ENCODE results near the gene SARDH. TPM values are rescaled to one million over a fixed set of nuclear protein-coding genes. Genes with fewer than 3 reads are reported as not detected.

SARDH gene
- total RNA-seq, 1 experiment from 2014 or later, result 5.3 TPM

- H4K20me1 ChIP-seq (ENCODE audit: control insufficient read depth, insufficient read depth, insufficient read length), result no peaks in the 10 kb centered on the region
- H3T11ph ChIP-seq (ENCODE audit: low read length), result no peak overlapping the region
- H3K23ac ChIP-seq (ENCODE audit: insufficient read length, low read depth, low read length), result no peak overlapping the region
- no peak overlapping the region for H3K18ac ChIP-seq (ENCODE audit: insufficient read length, low read depth, low read length)
- no peak overlapping the region for H3K27ac ChIP-seq (ENCODE audit: insufficient read length, low read depth, low read length)
- Mint-ChIP-seq H3K4me3 (no peak overlapping the region), H3K36me3 (ENCODE audit: insufficient read depth in 1 of 3, low read depth in 3 of 3) (no peaks in the 10 kb centered on the region), H3K27me3 (ENCODE audit: low read depth) (peaks cover 69% of the 10 kb centered on the region), H3K4me1 (peaks cover 0 to 9% of the 10 kb centered on the region in 2 experiments; a peak in 3 of 4 replicates), H3K9me3 (no peaks in the 10 kb centered on the region; a peak in 1 of 5 replicates), H3K27ac (no peak overlapping the region)
- no peak overlapping the region for H4K8ac ChIP-seq (replicated peaks; ENCODE audit: insufficient read length, low read depth, low read length)
- no peak overlapping the region for H2BK15ac ChIP-seq (ENCODE audit: low read depth, low read length)
- no peak overlapping the region for H2BK5ac ChIP-seq (ENCODE audit: insufficient read length, low read length)
- H3K56ac ChIP-seq (ENCODE audit: insufficient read length, low read depth, low read length), result no peak overlapping the region
- H2AK5ac ChIP-seq (ENCODE audit: insufficient read length, low read length), result no peak overlapping the region
- H3K9me3 ChIP-seq (ENCODE audit: control insufficient read depth, low read depth, low read length), result no peaks in the 10 kb centered on the region
- H2BK12ac ChIP-seq (ENCODE audit: insufficient read length, low read depth, low read length), result no peak overlapping the region
- no peaks in the 10 kb centered on the region for H3K79me1 ChIP-seq (ENCODE audit: insufficient read depth, low read depth, low read length, poor library complexity, severe bottlenecking)
- H3K14ac ChIP-seq (ENCODE audit: insufficient read depth, low read length), result no peak overlapping the region
- H3K27me3 ChIP-seq (ENCODE audit: insufficient read depth, low read length), result no peaks in the 10 kb centered on the region; the same call in 1 of the 2 replicates
- H4K91ac ChIP-seq (ENCODE audit: insufficient read length, low read depth, low read length), result no peak overlapping the region
- WGBS (ENCODE audit: extremely low coverage, insufficient read length, low lambda C conversion rate), result no CpG with 5 or more reads among the region's 10 CpGs
- no peak overlapping the region for H3K4ac ChIP-seq (ENCODE audit: low read depth, low read length)
- no peak overlapping the region for H3K9ac ChIP-seq (ENCODE audit: extremely low read depth, insufficient read length, low read length)
- TF ChIP-seq CTCF (conservative IDR thresholded peaks at IDR 0.05), result no peak
- H3K4me2 ChIP-seq (ENCODE audit: insufficient read depth, insufficient read length, low read length), result no peak overlapping the region
- no peak overlapping the region for H2AFZ ChIP-seq (ENCODE audit: low read length)
- H2BK20ac ChIP-seq (ENCODE audit: low read depth, low read length, poor library complexity, severe bottlenecking), result no peak overlapping the region
- no peaks in the 10 kb centered on the region for H3K4me1 ChIP-seq (ENCODE audit: insufficient read depth, low read length)
- H4K5ac ChIP-seq (ENCODE audit: insufficient read length, low read depth, low read length), result no peak overlapping the region
- H3K79me2 ChIP-seq (ENCODE audit: insufficient read depth, low read length), result no peaks in the 10 kb centered on the region
- H2BK120ac ChIP-seq (ENCODE audit: low read depth, low read length, poor library complexity, severe bottlenecking), result no peak overlapping the region
- H3K23me2 ChIP-seq (ENCODE audit: insufficient read length, low read depth, low read length, poor library complexity, severe bottlenecking), result no peaks in the 10 kb centered on the region
- no peak for DNase-seq
These were observed 119.4 kb downstream of the SARDH start for GRCh38 chr9:133618726-133619125.

All from H9 (cell line).